SK-N-SH (cell line): ENCODE measurements around the gene SSTR5.

ENCODE experiments used
- CTCF ChIP-seq: fragments of 200-600 bp; sonication (generic); IDR thresholded peaks from 2 replicates; pipeline ENCODE4 v1.6.1; 2017; ENCODE audit warnings: antibody characterized with exemption, mild to moderate bottlenecking, moderate library complexity
- EP300 ChIP-seq, 2 experiments: IDR thresholded peaks; 2 replicates each; pipeline versions ENCODE4 v1.4.0 to v1.6.1; 2012; ENCODE audit warnings: borderline replicate concordance in 1 of 2, low read depth in 1 of 2, low read length in 1 of 2
- EZH2phosphoT487 ChIP-seq: fragments of 200-600 bp; sonication (generic); IDR thresholded peaks from 2 replicates; pipeline ENCODE4 v1.6.1; 2017; ENCODE audit warnings: low read depth, mixed run types, mild to moderate bottlenecking, antibody characterized with exemption, moderate library complexity, borderline replicate concordance
- FOXM1 ChIP-seq: IDR thresholded peaks from 2 replicates; pipeline ENCODE4 v1.4.0; 2012; ENCODE audit warnings: low read depth, mild to moderate bottlenecking
- MAX ChIP-seq: IDR thresholded peaks from 2 replicates; pipeline ENCODE4 v1.4.0; 2012; ENCODE audit warnings: low read depth
- MXI1 ChIP-seq: IDR thresholded peaks from 2 replicates; pipeline ENCODE4 v1.6.1; 2012; ENCODE audit warnings: mild to moderate bottlenecking, low read depth, low read length, improper control_type of control experiment
- NFIC ChIP-seq: IDR thresholded peaks from 2 replicates; pipeline ENCODE4 v1.4.0; 2012; ENCODE audit warnings: borderline replicate concordance
- REST ChIP-seq: IDR thresholded peaks from 2 replicates; pipeline ENCODE4 v1.6.1; 2012; ENCODE audit warnings: mild to moderate bottlenecking, low read depth, low read length, moderate library complexity
- RFX5 ChIP-seq: IDR thresholded peaks from 2 replicates; pipeline ENCODE4 v1.6.1; 2012; ENCODE audit warnings: mild to moderate bottlenecking, improper control_type of control experiment, low read length
- SIN3A ChIP-seq: IDR thresholded peaks from 2 replicates; pipeline ENCODE4 v1.6.1; 2012; ENCODE audit warnings: low read depth, mild to moderate bottlenecking, low read length, moderate library complexity, borderline replicate concordance
- TAF1 ChIP-seq: IDR thresholded peaks from 2 replicates; pipeline ENCODE4 v1.6.1; 2012; ENCODE audit warnings: low read depth, mild to moderate bottlenecking, low read length, moderate library complexity, borderline replicate concordance
- USF2 ChIP-seq: fragments of 150-350 bp; IDR thresholded peaks from 2 replicates; pipeline ENCODE4 v1.6.1; 2017; ENCODE audit warnings: antibody characterized with exemption, low read length, low read depth, borderline replicate concordance

- TF ChIP-seq EP300 (IDR thresholded peaks at IDR 0.05; ENCODE audit: borderline replicate concordance in 1 of 2, low read depth in 1 of 2, low read length in 1 of 2) (no peak), CTCF (no peak), NFIC (no peak), REST (no peak), TAF1 (no peak), FOXM1 (no peak), MXI1 (no peak), USF2 (no peak), RFX5 (no peak), EZH2phosphoT487 (no peak), MAX (no peak), SIN3A (no peak)
Measured at GRCh38 chr16:1047801-1048200, 24.7 kb upstream of the SSTR5 start.
